ENCODE measurements around the gene GAB2.

DNA sequence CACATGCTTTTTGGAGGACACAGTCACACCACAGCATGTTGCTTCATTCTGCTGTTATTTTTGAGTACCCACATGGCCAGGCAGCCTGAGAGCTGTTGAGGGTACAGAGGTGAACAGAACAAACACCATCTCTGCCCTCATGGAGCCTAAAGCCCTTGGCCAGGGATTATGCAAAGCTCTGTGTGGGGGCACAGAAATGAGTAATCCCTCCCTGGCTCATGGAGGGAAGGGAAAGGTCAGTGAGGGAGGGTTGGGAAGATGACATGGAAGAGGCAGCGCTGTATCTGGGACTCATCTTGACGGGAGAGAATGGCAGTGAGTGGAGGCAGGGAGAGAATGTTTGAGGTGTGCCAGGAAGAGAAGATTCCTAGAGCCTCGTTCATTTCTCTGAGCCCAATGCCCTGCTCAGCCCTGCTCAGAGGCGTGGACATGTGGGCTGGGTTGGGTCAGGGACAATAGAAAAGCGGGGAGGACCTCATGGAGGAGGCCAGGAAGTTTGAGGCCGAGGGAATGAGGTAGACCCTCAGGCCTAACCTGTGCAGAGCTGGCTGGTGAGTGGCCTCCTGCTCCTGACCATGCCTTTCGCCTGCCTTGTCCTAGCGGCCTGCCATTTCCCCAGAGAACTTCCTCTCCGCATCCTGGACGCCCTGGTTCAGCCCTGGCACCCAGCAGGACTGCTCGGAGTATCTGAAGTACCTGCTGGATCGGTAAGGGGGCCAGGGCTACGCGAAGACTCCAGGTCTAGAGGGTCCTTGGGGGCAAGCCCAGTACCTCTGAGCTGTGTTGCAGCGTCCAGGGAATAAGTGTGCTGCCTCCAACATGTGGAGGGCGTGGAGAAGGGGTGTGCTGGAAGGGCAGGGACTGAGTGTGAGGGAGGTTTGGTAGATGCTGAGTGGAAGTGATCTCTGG is 209.1 kb downstream of the GAB2 start:
- TF ChIP-seq, protein P1, sequence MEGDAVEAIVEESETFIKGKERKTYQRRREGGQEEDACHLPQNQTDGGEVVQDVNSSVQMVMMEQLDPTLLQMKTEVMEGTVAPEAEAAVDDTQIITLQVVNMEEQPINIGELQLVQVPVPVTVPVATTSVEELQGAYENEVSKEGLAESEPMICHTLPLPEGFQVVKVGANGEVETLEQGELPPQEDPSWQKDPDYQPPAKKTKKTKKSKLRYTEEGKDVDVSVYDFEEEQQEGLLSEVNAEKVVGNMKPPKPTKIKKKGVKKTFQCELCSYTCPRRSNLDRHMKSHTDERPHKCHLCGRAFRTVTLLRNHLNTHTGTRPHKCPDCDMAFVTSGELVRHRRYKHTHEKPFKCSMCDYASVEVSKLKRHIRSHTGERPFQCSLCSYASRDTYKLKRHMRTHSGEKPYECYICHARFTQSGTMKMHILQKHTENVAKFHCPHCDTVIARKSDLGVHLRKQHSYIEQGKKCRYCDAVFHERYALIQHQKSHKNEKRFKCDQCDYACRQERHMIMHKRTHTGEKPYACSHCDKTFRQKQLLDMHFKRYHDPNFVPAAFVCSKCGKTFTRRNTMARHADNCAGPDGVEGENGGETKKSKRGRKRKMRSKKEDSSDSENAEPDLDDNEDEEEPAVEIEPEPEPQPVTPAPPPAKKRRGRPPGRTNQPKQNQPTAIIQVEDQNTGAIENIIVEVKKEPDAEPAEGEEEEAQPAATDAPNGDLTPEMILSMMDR (conservative IDR thresholded peaks at IDR 0.05): no peak
- TF ChIP-seq ZFX (IDR thresholded peaks at IDR 0.05): no peak
